MCF 10A (cell line): ENCODE measurements around the gene OR9G4. TPM values are rescaled to one million over a fixed set of nuclear protein-coding genes. Genes with fewer than 3 reads are reported as not detected.

Experiments
- BruUV-seq: library from RNA; stranded (reverse); fragments of 400-500 nt; replicated peaks from 2 replicates; lab custom pipeline; 2021; lab: Mats Ljungman, UMichigan
- CTCF ChIA-PET: fragments of 300-600 bp; sonication (Branson Sonifier 250); formaldehyde crosslinking; extraction: SDS; loops from one replicate; lab custom pipeline; 2021; ENCODE audit warnings: antibody characterized with exemption, inconsistent platforms; lab: Yijun Ruan, JAX
- POLR2A ChIA-PET: fragments of 300-600, 350-650 bp; sonication (Branson Sonifier 250); formaldehyde crosslinking; extraction: SDS; loops from one replicate; lab custom pipeline; 2020; ENCODE audit warnings: antibody characterized with exemption, inconsistent platforms; lab: Yijun Ruan, JAX
- DNase-seq: peaks from one replicate; pipeline ENCODE4 v3.0.0-alpha.2; 2018; ENCODE audit not compliant: unreplicated experiment
- H3K27ac Mint-ChIP-seq: one replicate; pipeline ENCODE4 v1.8.0; 2022; ENCODE audit warnings: mild to moderate bottlenecking, low read depth, mixed read lengths; ENCODE audit not compliant: unreplicated experiment
- H3K27me3 Mint-ChIP-seq: one replicate; pipeline ENCODE4 v1.8.0; 2022; ENCODE audit warnings: mixed read lengths; ENCODE audit not compliant: insufficient read depth, unreplicated experiment
- H3K36me3 Mint-ChIP-seq: one replicate; pipeline ENCODE4 v1.8.0; 2022; ENCODE audit warnings: mild to moderate bottlenecking, moderate library complexity, mixed read lengths; ENCODE audit not compliant: insufficient read depth, unreplicated experiment
- H3K4me1 Mint-ChIP-seq: one replicate; pipeline ENCODE4 v1.8.0; 2022; ENCODE audit warnings: mixed read lengths; ENCODE audit not compliant: insufficient read depth, unreplicated experiment
- H3K4me3 Mint-ChIP-seq: one replicate; pipeline ENCODE4 v1.8.0; 2022; ENCODE audit warnings: mild to moderate bottlenecking, moderate library complexity, mixed read lengths; ENCODE audit not compliant: unreplicated experiment
- H3K9me3 Mint-ChIP-seq: one replicate; pipeline ENCODE4 v1.8.0; 2022; ENCODE audit warnings: mixed read lengths; ENCODE audit not compliant: unreplicated experiment
- intact Hi-C: fragments of 100-400 bp; cut with micrococcal nuclease; formaldehyde crosslinking; loops from 2 replicates; pipeline ENCODE4 v1.14.1; 2022
- microRNA-seq: library from miRNA; unstranded; fragments of <30 nt; microRNA quantifications from one replicate; pipeline ENCODE4 v1.2.0, GENCODE V29; 2022
- total RNA-seq: library from RNA; stranded (reverse); gene quantifications from 2 replicates; pipeline ENCODE4 v1.2.3, GENCODE V29; 2022
- TF ChIP-seq, protein P1 (sequence below): fragments of 200-600 bp; IDR thresholded peaks from one replicate; pipeline ENCODE4 v1.8.0; 2022; ENCODE audit warnings: antibody characterized with exemption, mild to moderate bottlenecking; ENCODE audit not compliant: unreplicated experiment

Gene OR9G4
- total RNA-seq, 1 experiment from 2014 or later = not detected

GRCh38 chr11:56698795-56699194 is 49.7 kb downstream of the OR9G4 start, which contains the start of gene OR9G1:
OR9G1 (plus strand) TSS chr11:56699095; CDS start chr11:56700388, 1,293 bp downstream.
- intact Hi-C loops = no loop called here
- CTCF ChIA-PET = no interaction called here
- no peaks in the 10 kb centered on the region for H3K36me3 Mint-ChIP-seq

DNA sequence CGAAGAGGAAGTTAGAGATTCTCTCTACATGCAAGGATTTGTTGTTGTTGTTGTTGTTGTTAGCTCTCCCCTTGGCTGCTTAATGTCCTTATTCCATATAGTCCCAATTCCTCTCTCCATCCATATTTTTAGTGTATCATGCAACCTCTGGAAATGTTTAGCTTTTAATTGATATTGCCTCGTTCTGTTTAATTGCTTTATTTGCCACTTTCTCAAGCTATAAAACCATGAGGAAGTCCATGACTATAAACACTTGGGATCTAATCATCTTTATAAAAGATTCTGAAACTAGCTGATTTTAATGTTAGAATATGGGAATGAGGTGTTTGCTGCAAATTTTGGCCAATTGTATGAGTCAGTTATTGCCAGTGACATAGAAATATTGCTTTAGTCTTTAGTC is 55.1 kb downstream of the OR9G4 start:
- no peak for DNase-seq
- H3K4me1 Mint-ChIP-seq = no peaks in the 10 kb centered on the region
- BruUV-seq = no TSS peak
- H3K36me3 Mint-ChIP-seq = no peaks in the 10 kb centered on the region
- H3K9me3 Mint-ChIP-seq = peaks cover 9% of the 10 kb centered on the region
- no peak overlapping the region for H3K27ac Mint-ChIP-seq
- ChIA-PET POLR2A (no interaction called here), CTCF (no interaction called here)
- intact Hi-C loops = no loop called here
- TF ChIP-seq, protein P1, sequence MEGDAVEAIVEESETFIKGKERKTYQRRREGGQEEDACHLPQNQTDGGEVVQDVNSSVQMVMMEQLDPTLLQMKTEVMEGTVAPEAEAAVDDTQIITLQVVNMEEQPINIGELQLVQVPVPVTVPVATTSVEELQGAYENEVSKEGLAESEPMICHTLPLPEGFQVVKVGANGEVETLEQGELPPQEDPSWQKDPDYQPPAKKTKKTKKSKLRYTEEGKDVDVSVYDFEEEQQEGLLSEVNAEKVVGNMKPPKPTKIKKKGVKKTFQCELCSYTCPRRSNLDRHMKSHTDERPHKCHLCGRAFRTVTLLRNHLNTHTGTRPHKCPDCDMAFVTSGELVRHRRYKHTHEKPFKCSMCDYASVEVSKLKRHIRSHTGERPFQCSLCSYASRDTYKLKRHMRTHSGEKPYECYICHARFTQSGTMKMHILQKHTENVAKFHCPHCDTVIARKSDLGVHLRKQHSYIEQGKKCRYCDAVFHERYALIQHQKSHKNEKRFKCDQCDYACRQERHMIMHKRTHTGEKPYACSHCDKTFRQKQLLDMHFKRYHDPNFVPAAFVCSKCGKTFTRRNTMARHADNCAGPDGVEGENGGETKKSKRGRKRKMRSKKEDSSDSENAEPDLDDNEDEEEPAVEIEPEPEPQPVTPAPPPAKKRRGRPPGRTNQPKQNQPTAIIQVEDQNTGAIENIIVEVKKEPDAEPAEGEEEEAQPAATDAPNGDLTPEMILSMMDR = no peak
- H3K4me3 Mint-ChIP-seq = no peak overlapping the region
- H3K27me3 Mint-ChIP-seq = no peaks in the 10 kb centered on the region

More at GRCh38 chr11:56698795-56699194, 49.7 kb downstream of the OR9G4 start, which contains the start of gene OR9G1:
- Mint-ChIP-seq H3K27me3 (no peaks in the 10 kb centered on the region), H3K4me1 (no peaks in the 10 kb centered on the region), H3K27ac (no peak within 1 kb of the TSS), H3K9me3 (peaks cover 12% of the 10 kb centered on the region), H3K4me3 (no peak within 1 kb of the TSS)
- no peak for DNase-seq
- POLR2A ChIA-PET = no interaction called here
- TF ChIP-seq, protein P1 = no peak
- BruUV-seq = no TSS peak

Small RNA genes within 50 kb of the gene (microRNA-seq; reads per million reads assigned to microRNA genes)
- not detected for gene MIR6128

Other genes starting within 250 kb of the OR9G4 start
- gene OR5M11, start 205.4 kb downstream of the OR9G4 start, total RNA-seq = not detected in 2 replicates
- not detected in 2 replicates for gene OR5M10, start 171.0 kb downstream of the OR9G4 start, total RNA-seq
- gene OR5M1, start 133.8 kb downstream of the OR9G4 start, total RNA-seq = not detected in 2 replicates
- not detected in 2 replicates for gene OR5AP2, start 106.3 kb downstream of the OR9G4 start, total RNA-seq
- not detected in 2 replicates for gene OR5AR1, start 85.0 kb downstream of the OR9G4 start, total RNA-seq
- gene OR9G1, start 49.6 kb downstream of the OR9G4 start, total RNA-seq = not detected in 2 replicates
- gene OR5AK2, start 240.2 kb upstream of the OR9G4 start, total RNA-seq = not detected in 2 replicates